Measurements from ENCODE around the gene SP5.
"Not testable (repeated sequence)": the region's sequence is repeated elsewhere in the genome, so short reads cannot be mapped to it uniquely, and the experiment has no call there.

SP5 gene

DNA sequence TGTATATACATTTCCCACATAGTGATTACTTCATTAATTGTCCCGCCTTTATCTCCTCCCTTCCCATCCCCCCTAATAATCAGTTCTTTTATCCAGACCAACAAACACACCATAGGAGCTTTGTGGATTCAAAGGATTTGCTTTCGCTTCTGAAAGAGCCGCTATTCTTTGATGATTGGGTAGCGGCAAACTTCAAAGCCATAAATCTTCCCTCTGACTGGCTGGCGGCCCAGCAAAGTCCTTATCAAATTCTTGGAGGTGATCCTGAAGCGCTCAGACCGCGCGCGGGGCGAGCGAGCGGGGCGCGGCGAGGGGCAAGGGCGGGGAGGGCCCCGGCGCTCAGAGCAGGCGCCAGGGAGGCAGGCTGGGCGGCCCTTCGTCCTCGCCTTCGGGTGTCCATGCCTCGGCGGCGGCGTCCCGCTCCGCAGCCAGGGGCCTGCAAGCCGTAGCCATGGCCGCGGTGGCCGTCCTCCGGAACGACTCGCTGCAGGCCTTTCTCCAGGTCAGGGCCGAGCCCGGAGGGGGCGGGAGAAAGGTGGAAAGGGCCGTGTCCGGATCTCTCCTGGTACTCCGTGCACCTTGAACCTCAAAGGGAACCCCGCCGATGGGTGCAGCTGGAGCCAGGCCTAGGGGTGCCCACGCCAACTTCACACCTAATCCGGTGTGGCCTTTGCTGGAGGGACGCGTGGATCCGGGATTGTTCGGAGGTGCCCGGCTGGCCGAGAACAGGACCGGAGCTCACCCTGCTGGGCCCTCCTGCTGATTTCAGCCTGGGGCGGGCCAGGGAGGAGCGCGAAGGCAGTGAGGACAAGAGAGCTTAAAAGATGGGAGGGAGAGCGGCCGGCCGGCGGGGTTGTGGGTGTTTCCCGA is at the start of gene SP5:
SP5 (plus strand) TSS at position 276 of the 870 bp plus-strand sequence; CDS start at position 452, 176 bp downstream.
- DNase-seq = peak in 2 of 58 donors; percentile 7 to 8

DNA sequence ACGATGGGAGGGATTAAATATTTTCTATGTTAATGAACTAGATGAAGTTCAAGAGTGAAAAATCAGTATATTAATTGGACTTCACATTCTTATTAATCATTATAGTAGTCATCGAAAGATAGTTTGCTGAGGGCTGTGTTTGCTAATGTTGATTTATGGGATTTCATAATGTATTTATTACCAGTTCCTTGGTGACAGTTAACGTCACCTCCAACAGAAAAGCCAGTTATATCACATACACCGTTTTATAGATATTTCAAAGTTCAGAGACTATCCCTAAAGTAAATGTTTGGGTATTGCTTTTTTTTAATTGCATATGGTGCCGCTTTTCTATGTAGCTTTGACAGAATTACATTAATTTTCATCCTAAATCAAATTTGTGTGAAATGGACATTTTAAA is 49.4 kb upstream of the SP5 start:
- DNase-seq = no peak

DNA sequence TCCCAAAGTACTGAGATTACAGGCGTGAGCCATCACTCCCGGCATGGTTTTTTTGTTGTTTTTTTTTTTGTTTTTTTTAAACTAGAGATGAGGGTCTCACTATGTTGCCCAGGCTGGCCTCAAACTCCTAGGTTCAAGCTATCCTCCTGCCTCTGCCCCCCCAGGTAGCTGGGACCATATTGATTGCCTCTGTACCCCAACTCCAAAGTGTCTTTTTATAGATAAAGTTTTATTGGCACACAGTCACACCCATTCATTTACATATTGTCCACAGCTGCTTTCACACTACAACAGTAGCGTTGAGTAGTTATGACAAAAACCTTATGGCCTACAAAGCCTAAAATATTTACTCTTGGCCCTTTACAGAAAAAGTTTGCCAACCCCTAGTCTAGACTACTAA is 45.2 kb upstream of the SP5 start:
- DNase-seq = no peak

DNA sequence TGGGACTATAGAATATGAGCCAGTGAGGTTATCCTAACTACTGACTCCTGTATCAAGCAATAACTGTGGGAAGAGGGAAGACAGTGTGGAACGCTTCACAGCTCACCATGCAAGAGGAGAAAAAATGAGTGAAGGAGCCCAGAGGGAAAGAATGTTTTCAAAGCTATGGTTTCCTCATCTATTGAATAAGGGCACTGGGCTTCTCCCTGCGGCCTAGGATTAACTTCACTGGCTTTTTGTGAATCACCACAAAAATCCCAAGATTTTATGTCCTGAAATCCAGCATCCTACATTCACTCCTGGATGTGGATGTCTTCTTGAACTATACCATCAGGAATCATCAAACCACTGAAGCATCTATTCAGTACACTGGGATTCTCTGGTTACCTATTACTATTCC is 44.5 kb upstream of the SP5 start:
- no peak for DNase-seq

DNA sequence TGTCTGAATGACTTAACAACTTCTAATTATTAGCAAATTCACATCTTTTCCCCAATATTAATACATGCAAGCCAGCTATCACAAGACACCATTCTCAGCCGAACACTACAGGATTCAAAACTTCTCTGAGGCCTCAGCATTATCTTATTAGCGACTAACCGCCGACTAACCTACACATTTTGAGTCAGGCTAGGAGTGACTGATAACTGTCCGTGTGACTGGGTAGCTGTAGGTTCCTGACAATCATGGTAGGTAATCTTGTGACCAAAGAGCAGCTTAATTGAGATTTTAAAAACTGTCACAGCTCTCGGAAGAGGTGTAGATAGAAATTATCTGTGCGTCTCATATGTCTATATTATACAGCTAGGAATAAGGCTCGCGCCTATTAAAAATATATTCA is 44.1 kb upstream of the SP5 start:
- no peak for DNase-seq

DNA sequence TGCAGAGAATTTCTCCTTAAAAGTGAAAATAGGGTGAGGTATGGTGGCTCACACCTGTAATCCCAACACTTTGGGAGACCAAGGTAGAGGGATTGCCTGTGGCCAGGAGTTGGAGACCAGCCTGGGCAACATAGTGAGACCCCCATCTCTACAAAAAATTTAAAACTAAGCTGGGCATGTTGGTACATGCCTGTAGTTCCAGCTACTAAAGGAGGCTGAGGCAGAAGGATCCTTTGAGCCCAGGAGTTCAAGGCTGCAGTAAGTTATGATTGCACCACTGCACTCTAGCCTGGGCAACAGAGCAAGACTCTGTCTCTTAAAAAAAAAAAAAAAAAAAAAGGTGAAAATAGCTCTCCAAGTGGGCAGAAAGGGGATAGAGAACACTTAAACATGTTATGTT is 40.9 kb upstream of the SP5 start:
- DNase-seq = not testable (repeated sequence)

DNA sequence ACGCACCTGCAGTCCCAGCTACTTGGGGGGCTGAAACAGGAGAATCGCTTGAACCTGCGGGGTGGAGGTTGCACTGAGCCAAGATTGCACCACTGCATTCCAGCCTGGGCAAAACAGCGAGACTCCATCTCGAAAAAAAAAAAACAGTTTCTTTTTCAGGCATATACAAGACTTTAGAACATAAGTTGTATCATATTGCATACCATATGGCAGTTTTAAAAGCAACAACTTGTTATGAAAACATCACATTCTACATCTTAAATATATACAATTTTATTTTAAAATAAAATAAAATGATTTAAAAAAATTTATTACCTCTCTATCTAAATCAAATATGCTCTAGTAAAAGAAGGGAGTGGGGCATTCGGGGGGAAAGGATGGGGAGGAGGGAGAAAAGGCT is 39.4 kb upstream of the SP5 start:
- DNase-seq = no peak

DNA sequence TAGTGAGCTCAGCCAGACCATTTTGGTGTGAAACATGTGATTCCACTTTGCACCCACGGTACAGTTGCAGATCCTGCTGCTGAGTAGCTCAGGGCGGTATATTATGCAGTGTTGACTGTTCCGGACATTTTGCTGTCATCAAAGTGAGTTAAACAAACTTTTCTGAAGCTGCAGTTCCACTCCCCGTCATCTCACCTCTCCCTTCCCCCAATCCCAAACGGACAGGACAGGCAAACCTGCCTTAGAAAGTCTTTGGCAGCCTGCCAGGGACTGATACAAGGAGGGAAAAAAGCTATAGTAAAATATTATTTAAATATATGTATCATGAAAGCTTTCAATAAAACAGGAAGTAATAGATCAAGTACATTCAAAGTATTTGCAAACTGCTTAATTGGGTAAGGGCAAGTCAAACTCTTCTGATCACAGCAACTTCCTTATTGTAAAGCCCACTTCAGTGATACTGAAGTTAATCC is 35.5 kb upstream of the SP5 start:
- DNase-seq = no peak

DNA sequence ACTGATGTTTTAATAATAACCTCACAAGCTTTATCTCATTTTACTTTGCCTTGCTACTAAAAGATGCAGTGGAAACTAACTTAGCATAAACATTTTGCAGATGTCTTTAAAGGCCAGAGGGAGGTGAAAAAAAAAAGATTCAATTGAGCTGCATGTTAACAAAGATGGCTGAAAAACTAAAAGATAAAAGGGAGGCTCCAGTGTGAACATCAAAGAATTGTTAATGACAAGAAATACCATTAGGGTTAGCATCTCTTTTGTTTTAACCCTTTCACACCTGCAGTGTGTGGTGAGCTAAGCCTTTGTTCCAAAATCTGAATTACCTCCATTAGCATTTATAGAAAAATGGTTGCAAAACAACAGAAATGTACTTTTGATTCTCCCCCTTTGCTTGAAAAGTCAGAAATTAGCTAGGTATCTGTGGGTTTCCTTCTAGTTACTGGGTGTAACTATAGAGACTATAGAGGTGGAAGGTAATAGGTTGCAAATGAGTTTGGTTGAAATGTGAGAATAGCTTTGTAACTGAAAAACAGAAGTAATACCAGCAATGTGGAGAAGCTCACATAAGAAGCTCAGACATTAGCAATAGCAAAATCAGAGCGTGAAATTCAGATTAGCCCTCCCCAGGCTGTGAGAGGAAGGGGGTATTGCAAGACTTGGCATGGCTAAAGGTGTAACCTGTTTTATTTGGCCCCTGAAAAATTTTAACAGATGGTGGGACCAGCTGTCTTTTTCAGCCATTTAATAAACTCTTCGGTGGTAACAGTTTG is 34.8 kb upstream of the SP5 start:
- no peak for DNase-seq

DNA sequence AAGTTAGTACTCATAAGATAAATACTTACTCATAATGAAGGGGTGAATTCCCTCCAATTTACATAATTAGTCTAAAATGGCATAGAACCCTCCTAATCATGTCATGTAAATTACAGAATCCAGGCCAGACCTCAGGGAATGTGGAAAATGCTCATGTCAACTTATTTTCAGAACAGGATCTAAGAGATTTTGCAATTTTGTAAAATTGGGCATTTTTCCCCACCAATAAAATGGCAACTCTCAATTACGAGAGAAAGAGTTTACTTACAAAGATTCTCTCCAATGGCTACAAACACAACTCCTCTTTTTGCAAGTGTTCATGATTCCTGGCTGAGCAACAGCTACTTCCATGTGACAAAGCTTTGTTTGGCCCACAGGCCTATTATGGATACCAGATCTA is 33.8 kb upstream of the SP5 start:
- no peak for DNase-seq

DNA sequence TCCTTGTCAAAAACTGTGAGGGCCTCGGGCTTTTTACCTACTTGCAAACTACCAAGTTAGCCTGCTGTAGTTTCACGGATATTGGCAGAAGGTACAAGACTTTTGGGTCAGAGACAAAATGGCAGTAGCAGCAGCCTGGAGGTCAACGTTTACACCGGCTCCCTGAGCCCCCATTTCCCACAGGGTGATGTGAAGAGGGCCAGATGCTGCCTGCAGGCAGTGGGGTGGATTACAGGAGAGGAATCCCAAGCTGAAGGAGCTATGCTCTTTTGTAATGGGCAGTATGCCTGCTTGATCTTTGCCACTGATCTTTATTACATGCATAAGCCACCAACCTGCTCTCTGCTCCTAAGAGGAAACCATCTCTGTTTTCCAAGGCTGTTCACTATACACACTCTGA is 29.5 kb upstream of the SP5 start:
- DNase-seq = no peak

DNA sequence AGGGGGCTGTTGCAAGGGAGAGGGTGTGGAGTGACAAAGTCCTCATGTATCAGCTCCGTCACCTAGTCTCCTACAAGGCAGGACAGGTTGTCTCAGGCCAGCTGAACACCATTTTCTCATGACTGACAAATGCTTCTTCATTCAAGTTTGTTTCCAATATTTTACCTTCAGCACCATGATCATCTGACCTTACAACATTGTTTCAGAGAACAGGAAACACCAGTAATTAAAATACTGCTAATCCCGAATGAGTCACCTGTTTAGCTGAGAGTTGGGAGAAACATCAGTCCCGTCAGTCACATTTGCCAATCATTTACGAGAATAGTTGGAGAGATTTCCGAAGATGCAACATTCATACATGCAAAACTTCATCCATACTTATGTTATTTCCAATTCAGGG is 25.7 kb upstream of the SP5 start:
- no peak for DNase-seq

DNA sequence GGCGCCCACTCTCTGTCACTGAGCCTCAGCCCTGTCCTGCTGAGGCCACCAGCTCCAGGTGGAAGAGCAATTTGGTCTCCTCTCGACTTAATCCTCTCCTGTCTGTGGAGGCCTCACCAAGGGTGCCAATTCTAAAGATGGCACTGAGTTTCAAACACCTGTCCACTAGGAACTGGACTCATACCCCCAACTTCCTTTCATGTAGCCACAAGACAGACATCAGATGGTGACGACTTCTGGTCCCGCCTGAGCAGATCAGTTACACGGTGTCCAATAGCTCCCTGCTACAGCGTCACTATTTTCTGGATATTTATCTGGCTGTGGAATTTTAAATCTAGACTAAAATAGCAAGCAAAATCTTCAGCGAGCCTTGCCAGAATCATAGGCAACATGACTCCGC is 24.5 kb upstream of the SP5 start:
- DNase-seq = no peak

DNA sequence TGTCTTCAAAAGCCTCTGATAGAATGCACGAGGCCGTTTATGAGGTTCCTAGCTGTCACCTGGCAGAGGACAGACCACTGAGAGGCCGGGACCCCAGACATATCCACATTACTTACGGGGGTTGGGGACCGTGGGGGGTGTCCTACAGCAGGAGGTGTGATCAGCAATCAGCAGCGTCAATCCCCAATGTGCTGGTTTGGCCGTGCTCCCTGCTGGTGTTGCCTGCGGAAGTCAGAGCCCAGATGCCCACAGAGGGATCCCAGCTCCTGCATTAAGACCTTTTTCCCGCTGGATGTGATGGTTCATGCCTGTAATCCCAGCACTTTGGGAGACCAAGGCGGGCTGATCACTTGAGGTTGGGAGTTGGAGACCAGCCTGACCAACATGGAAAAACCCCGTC is 20.8 kb upstream of the SP5 start:
- no peak for DNase-seq

DNA sequence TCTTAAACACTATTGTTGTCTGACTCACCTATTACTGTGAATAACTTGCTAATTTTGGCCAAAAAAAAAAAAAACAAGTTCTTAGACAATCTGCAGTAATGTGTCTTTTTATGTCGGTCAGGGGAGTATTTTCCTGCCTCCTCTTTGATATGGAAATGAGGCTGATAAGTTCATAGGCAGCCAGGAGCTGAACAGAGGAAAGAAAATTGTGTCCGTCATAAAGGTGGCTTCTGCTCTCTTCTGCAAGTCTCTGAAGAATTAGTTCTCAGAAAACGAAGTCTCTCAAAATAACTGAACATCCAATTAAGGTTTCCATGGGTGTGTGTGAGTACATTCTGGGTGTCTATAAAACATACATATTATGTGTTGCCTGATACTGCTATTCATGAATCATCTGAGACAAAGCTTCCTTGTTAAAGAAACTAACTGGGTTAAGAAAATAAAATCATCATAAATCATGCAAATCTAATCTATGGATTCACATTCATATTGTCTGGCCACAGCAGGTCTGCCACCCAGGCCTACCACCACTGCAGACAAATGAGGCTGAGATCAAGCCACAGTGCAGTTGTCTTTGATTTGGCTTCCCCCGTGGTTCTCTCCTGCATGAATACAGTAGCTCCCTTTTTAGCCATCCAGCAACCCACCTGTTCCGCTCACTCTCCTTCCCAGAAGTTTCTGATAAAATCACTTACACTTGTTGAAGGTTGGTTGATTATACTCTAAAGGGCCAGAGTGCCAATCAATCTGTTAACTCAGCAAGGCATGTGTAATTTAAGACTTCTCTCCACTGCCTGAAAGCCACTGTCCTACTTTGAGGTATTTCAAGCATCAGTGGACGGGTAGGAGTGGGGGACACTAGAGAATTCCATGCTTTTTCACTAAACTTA is 19.4 kb upstream of the SP5 start:
- DNase-seq = no peak

DNA sequence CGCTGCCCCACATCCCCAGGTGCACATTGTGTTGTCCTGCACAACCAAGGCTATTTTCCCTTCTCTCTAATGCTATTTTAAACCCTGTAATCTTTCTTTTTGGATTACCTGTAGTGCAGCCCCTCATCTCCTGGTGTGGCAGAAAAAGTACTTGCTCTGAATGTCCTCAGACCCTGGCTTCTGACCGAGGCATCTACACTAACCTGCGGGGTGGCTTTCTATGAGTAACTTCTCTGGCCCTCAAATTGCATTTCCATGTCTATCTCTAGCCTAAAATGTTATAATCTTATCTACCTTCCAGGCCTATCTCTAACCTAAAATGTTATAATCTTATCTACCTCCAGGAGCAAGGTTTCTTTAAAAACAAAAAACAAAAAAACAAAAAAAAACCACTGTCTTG is 18.2 kb upstream of the SP5 start:
- DNase-seq = no peak

DNA sequence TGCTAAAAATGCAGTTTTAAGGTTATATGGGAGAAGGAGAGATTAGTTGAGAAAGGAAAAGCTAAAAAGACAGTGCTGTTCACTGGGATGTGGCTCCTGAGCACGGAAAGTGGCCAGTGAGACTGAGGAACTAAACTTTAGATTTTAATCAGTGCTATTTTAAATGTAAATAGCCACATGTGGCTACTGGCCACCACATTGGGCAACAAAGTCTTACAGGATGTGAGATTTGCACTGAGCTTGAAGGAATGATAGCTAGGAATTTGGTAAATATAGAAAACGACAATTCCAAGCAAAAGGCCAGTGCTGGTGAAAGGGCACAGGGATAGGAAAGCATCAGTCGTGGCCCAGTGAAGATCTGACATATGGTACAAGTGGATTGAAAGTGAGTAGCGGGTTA is 14.1 kb upstream of the SP5 start:
- no peak for DNase-seq

DNA sequence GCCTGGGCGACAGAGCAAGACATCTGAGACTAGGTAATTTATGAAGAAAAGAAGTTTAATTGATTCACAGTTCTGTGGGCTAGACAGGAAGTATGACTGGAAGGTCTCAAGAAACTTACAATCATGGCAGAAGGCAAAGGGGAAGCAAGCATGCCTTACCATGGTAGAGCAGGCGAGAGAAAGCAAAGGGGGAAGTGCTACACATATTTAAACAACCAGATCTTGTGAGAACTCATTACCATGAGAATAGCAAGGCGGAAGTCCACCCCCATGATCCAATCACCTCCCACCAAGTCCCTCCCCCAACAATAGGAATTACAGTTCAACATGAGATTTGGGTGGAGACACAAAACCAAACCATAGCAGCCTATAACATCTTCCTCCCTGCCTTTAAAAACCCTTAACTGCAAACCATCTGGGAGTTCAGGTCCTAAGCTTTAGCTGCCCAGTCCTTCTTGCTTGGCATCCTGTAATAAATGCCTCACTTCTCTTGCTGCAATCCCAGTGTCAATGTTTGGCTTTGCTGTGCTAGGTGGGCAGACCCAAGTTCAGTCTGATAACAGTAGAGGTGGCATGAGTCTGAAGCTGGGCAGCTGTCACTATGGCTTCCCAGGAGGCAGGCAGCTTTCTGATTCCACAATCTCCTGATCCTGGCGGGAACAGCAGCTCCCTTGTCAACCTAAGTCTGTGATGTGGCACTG is 11.2 kb upstream of the SP5 start:
- no peak for DNase-seq

DNA sequence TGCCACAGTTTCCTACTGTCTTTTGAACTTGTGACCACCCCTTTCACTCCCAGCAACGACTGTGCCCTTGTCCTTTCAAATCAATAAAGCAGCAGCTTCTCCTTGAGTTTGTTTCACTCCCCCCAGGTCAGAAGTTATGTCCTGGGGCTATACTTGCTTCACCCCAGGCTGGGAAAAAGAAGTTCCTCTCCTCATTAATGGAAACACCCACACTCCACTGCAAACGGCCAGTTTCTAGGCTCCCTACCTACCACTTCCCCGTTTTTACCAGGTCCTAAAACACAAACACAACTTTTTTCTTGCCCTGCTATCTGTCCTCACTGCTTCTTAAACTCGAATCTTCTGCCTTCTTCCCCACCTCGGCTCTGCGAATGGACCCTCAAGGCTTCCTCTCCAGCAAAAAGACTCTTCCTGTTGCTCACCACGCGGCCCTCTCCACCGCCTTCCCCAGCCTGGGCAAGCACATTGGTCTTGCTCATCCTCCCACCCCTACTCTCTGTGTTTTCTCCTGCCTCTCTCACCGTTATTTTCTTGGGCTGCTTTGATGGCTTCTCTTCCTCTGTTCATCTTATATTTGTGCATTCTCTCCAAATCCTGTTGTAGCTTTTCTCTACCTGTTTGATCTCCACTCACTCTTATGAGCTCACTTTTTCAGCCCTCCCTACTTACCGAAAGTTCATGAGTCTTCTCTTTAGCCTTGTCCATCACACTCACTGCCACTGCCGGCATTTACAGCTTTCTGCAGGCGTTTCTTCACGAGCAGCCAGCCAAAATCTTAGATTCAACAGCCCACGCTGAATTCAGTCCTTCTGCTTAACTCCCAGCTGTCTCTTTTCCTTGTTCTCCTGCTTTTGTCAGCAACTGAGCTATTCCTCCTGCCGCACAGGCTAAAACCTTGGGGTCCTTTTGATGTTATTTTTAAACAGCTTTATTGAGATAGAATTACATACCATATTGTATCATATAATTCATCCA is 7.0 kb upstream of the SP5 start:
- DNase-seq = peak in 1 of 58 donors; percentile 10

DNA sequence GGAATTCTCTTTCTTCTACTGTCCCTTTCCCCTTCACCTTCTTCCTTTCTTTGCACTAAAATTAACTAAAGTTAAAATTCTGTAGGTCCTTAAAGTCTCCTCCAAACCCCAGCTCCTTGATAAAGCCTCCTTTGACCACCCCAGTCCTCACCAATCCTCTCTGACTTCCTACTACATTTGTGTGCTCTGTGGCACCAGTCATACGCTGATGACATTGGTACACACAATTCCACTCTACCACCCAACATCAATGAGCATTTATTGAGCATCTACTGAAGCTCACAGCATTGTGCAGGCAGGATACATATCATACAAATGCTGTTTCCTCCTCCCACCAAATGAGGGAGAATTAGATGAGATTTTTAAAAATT is 4.5 kb upstream of the SP5 start:
- no peak for DNase-seq

Data from anterior cingulate cortex (tissue), 58 donors.